ENCODE results near the gene ZNF358. TPM values are rescaled to one million over a fixed set of nuclear protein-coding genes. Genes with fewer than 3 reads are reported as not detected.

Gene ZNF358
- total RNA-seq, 1 experiment from 2014 or later, result 30.2 TPM

DNA sequence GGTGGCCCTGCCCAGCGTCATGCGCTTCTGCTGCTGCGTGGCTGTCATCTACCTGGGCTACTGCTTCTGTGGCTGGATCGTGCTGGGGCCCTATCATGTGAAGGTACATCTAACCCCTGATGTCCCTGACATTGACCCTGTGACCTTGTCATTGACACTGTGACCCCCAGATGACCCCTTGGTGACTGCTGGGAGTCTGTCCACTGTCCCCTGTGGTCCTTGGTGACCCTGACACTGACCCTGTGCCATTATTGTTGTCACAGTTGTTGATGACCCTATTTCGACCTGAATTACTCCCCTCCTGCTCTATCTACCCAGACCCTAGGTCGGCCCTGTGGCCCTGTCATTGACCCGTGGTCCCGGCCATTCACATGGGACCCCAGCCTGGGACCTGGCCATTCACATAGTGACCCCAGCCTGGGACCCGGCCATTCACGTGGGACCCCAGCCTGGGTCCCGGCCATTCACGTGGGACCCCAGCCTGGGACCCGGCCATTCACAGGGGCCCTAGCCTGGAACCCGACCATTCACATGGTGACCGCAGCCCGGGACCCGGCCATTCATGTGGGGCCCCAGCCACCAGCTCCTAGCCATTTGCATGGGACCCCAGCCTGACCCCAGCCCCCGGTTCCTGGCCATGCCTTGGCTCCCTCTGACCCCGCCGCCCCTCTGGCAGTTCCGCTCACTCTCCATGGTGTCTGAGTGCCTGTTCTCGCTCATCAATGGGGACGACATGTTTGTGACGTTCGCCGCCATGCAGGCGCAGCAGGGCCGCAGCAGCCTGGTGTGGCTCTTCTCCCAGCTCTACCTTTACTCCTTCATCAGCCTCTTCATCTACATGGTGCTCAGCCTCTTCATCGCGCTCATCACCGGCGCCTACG is 13.9 kb downstream of the ZNF358 start:
- no peak overlapping the region for H3K4me3 ChIP-seq (ENCODE audit: low read depth in 2 of 2, low read length in 2 of 2)
- H3K9me3 ChIP-seq (ENCODE audit: control insufficient read depth, insufficient read depth, low read depth, low read length), result no peaks in the 10 kb centered on the region
- DNase-seq (ENCODE audit: low read depth, low spot score) (no peak), ATAC-seq (no peak)
- CTCF ChIA-PET, result no interaction called here
- H3K36me3 ChIP-seq (ENCODE audit: control insufficient read depth, insufficient read depth, low read length), result peaks cover 2% of the 10 kb centered on the region; the same call in 1 of the 2 replicates
- no TSS peak for BruUV-seq (replicated peaks)
- no peaks in the 10 kb centered on the region for H3K27me3 ChIP-seq (ENCODE audit: control insufficient read depth, insufficient read depth, low read length)
- TF ChIP-seq, protein P1, sequence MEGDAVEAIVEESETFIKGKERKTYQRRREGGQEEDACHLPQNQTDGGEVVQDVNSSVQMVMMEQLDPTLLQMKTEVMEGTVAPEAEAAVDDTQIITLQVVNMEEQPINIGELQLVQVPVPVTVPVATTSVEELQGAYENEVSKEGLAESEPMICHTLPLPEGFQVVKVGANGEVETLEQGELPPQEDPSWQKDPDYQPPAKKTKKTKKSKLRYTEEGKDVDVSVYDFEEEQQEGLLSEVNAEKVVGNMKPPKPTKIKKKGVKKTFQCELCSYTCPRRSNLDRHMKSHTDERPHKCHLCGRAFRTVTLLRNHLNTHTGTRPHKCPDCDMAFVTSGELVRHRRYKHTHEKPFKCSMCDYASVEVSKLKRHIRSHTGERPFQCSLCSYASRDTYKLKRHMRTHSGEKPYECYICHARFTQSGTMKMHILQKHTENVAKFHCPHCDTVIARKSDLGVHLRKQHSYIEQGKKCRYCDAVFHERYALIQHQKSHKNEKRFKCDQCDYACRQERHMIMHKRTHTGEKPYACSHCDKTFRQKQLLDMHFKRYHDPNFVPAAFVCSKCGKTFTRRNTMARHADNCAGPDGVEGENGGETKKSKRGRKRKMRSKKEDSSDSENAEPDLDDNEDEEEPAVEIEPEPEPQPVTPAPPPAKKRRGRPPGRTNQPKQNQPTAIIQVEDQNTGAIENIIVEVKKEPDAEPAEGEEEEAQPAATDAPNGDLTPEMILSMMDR (IDR thresholded peaks at IDR 0.05), result no peak
- TF ChIP-seq POLR2AphosphoS5 (IDR thresholded peaks at IDR 0.05; ENCODE audit: low read depth, low read length), result no peak
- TF ChIP-seq, protein P2, sequence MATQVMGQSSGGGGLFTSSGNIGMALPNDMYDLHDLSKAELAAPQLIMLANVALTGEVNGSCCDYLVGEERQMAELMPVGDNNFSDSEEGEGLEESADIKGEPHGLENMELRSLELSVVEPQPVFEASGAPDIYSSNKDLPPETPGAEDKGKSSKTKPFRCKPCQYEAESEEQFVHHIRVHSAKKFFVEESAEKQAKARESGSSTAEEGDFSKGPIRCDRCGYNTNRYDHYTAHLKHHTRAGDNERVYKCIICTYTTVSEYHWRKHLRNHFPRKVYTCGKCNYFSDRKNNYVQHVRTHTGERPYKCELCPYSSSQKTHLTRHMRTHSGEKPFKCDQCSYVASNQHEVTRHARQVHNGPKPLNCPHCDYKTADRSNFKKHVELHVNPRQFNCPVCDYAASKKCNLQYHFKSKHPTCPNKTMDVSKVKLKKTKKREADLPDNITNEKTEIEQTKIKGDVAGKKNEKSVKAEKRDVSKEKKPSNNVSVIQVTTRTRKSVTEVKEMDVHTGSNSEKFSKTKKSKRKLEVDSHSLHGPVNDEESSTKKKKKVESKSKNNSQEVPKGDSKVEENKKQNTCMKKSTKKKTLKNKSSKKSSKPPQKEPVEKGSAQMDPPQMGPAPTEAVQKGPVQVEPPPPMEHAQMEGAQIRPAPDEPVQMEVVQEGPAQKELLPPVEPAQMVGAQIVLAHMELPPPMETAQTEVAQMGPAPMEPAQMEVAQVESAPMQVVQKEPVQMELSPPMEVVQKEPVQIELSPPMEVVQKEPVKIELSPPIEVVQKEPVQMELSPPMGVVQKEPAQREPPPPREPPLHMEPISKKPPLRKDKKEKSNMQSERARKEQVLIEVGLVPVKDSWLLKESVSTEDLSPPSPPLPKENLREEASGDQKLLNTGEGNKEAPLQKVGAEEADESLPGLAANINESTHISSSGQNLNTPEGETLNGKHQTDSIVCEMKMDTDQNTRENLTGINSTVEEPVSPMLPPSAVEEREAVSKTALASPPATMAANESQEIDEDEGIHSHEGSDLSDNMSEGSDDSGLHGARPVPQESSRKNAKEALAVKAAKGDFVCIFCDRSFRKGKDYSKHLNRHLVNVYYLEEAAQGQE (IDR thresholded peaks at IDR 0.05; ENCODE audit: insufficient read depth in 1 of 2, low read depth in 2 of 2, low read length in 1 of 2), result no peak
- 0 out of 2 replicates have a peak, but pooled peaks cover 7% of the 10 kb centered on the region for H3K4me1 ChIP-seq (ENCODE audit: control insufficient read depth, insufficient read depth, low read length)
- intact Hi-C loops (cut with micrococcal nuclease; ENCODE audit: unreplicated experiment), result no loop called here
- no peak overlapping the region for H3K27ac ChIP-seq (ENCODE audit: low read length)
- in situ Hi-C loops (cut with HindIII; ENCODE audit: low pct_unique_long_range_greater_than_20kb, low sequenced_read_pairs), result no loop called here
- POLR2A ChIA-PET, result no interaction called here

DNA sequence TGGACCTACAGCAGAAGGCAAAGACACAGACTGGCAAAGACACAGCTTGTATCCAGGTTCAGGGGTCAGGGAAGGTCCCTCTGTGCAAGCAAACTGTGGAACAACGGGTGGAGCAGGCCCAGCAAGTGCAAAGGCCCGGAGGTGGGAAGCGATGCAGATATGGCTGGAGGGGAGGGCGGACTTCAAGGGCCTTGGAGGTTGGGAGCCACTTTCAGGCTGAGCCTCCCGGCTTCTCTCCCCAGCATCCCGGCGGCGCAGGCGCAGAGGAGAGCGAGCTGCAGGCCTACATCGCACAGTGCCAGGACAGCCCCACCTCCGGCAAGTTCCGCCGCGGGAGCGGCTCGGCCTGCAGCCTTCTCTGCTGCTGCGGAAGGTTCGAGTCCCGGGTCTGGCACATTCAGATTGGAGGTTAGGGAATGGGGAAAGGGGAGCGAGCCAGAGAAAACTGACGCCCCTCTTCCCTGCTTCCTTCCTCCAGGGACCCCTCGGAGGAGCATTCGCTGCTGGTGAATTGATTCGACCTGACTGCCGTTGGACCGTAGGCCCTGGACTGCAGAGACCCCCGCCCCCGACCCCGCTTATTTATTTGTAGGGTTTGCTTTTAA is 17.5 kb downstream of the ZNF358 start:
- Histone ChIP-seq H3K4me1 (ENCODE audit: control insufficient read depth, insufficient read depth, low read length) (0 out of 2 replicates have a peak, but pooled peaks cover 7% of the 10 kb centered on the region), H3K36me3 (ENCODE audit: control insufficient read depth, insufficient read depth, low read length) (peaks cover 8% of the 10 kb centered on the region; the same call in 1 of the 2 replicates), H3K27me3 (ENCODE audit: control insufficient read depth, insufficient read depth, low read length) (no peaks in the 10 kb centered on the region), H3K4me3 (ENCODE audit: low read depth in 2 of 2, low read length in 2 of 2) (peak overlapping the region; percentile 78 to 83), H3K9me3 (ENCODE audit: control insufficient read depth, insufficient read depth, low read depth, low read length) (no peaks in the 10 kb centered on the region), H3K27ac (ENCODE audit: low read length) (peak overlapping the region; percentile 84)
- TF ChIP-seq SIN3A (IDR thresholded peaks at IDR 0.05; ENCODE audit: borderline replicate concordance, insufficient read depth, low read depth, low read length), result no peak
- TF ChIP-seq, protein P2 (IDR thresholded peaks at IDR 0.05; ENCODE audit: insufficient read depth in 1 of 2, low read depth in 2 of 2, low read length in 1 of 2), result no peak
- no peak for TF ChIP-seq POLR2AphosphoS5 (IDR thresholded peaks at IDR 0.05; ENCODE audit: low read depth, low read length)
- TF ChIP-seq, protein P1 (IDR thresholded peaks at IDR 0.05), result no peak
- no peak for TF ChIP-seq TCF7L2 (IDR thresholded peaks at IDR 0.05; ENCODE audit: low read depth, low read length)
- in situ Hi-C loops (cut with HindIII; ENCODE audit: low pct_unique_long_range_greater_than_20kb, low sequenced_read_pairs) (no loop called here), intact Hi-C loops (cut with micrococcal nuclease; ENCODE audit: unreplicated experiment) (no loop called here)
- ATAC-seq (no peak), DNase-seq (ENCODE audit: low read depth, low spot score) (no peak)
- BruUV-seq (replicated peaks), result no TSS peak
- CTCF ChIA-PET, result no interaction called here
- POLR2A ChIA-PET, result no interaction called here

Data from Panc1 (cell line).